ENCODE data around the gene SCO2. TPM values are rescaled to one million over a fixed set of nuclear protein-coding genes. Genes with fewer than 3 reads are reported as not detected.

SCO2 gene
- total and polyA plus RNA-seq, 9 of the 15 experiments (the other 6 are each of a cell fraction or from before 2014, with no cell fraction given): 0.34 to 4.0 (median 1.1) TPM; not detected in 3

GRCh38 chr22:50475652-50476002, 49.8 kb downstream of the SCO2 start:
- Histone ChIP-seq H2AFZ (ENCODE audit: low read depth, low read length) (peak overlapping the region; percentile 85; the same call in 1 of the 2 replicates), H3K79me2 (ENCODE audit: control insufficient read depth, insufficient read depth, low read length) (peaks cover 36% of the 10 kb centered on the region), H3K36me3 (ENCODE audit: control insufficient read depth, insufficient read depth, low read length) (0 out of 3 replicates have a peak, but pooled peaks cover 2% of the 10 kb centered on the region), H3K27me3 (ENCODE audit: control insufficient read depth in 2 of 2, insufficient read depth in 2 of 2, low read length in 2 of 2) (no peaks in the 10 kb centered on the region), H3K9me1 (ENCODE audit: control insufficient read depth, insufficient read depth, low read length) (peaks cover 4% of the 10 kb centered on the region), H3K4me2 (ENCODE audit: insufficient read depth, low read length) (peak overlapping the region; percentile 68), H3K27ac (ENCODE audit: extremely low read depth, low read depth, low read length) (no peak overlapping the region), H3K4me1 (replicated peaks in 1 of 2; ENCODE audit: control insufficient read depth in 2 of 2, insufficient read depth in 2 of 2, low read length in 2 of 2) (peaks cover 16 to 48% of the 10 kb centered on the region in 2 experiments; a peak in 4 of 5 replicates), H3K9me3 (replicated peaks; ENCODE audit: control insufficient read depth, insufficient read depth, low read depth, low read length) (no peaks in the 10 kb centered on the region), H3K9ac (ENCODE audit: insufficient read depth in 1 of 2, low read depth in 2 of 2, low read length in 2 of 2) (peak overlapping the region in 1 of 2 experiments; percentile 92; a peak in 2 of 4 replicates), H3K4me3 (no peak overlapping the region), H4K20me1 (replicated peaks; ENCODE audit: control insufficient read depth, insufficient read depth, low read length) (peaks cover 27% of the 10 kb centered on the region)
- TF ChIP-seq RBM15 (IDR thresholded peaks at IDR 0.05; ENCODE audit: insufficient read depth, low read length) (no peak), PBX2 (CRISPR knock-in tag; IDR thresholded peaks at IDR 0.05; ENCODE audit: low read depth) (no peak), PBX2 (tag; conservative IDR thresholded peaks at IDR 0.05; ENCODE audit: low read depth) (no peak), TBP (optimal IDR thresholded peaks at IDR 0.05; ENCODE audit: low read depth, low read length) (no peak), POLR2H (tag; IDR thresholded peaks at IDR 0.05; ENCODE audit: low read depth) (no peak), CXXC5 (CRISPR knock-in tag; IDR thresholded peaks at IDR 0.05) (no peak), PREB (CRISPR knock-in tag; IDR thresholded peaks at IDR 0.05) (no peak), SRSF1 (IDR thresholded peaks at IDR 0.05; ENCODE audit: low read depth, low read length) (no peak), CREB3 (tag; conservative IDR thresholded peaks at IDR 0.05; ENCODE audit: low read depth) (no peak), ZNF197 (CRISPR knock-in tag; IDR thresholded peaks at IDR 0.05; ENCODE audit: low read depth) (no peak), FOXP1 (CRISPR knock-in tag; IDR thresholded peaks at IDR 0.05) (no peak), SMARCA4 (IDR thresholded peaks at IDR 0.05) (no peak), ZNF583 (CRISPR knock-in tag; IDR thresholded peaks at IDR 0.05) (no peak), RHOXF2B (CRISPR knock-in tag; conservative IDR thresholded peaks at IDR 0.05) (no peak), BHLHE40 (IDR thresholded peaks at IDR 0.05; ENCODE audit: low read length) (no peak), NCOA2 (IDR thresholded peaks at IDR 0.05; ENCODE audit: partially characterized antibody in 2 of 2) (no peak), PTBP1 (IDR thresholded peaks at IDR 0.05; ENCODE audit: low read depth, low read length) (no peak), RFX7 (CRISPR knock-in tag; IDR thresholded peaks at IDR 0.05) (no peak), DPF2 (IDR thresholded peaks at IDR 0.05) (no peak)
- no peak for DNase-seq (ENCODE audit: extremely low read depth in 1 of 4, low spot score in 3 of 4)
- BruUV-seq (replicated peaks): no TSS peak
- no peak for ATAC-seq
- 90% methylated on average over 6 of the region's 6 CpGs for WGBS (ENCODE audit: insufficient coverage, low coverage, missing lambda C conversion rate)
- intact Hi-C loops (cut with micrococcal nuclease): no loop called here
- POLR2A ChIA-PET: interaction anchor here (0.6 kb wide), 1 partner anchor 26 kb away, joined by 3 read pairs; no protein-coding TSS in a partner anchor
- in situ Hi-C loops (cut with MboI): no loop called here
- CTCF ChIA-PET (ENCODE audit: low intra/inter-chr PET ratio): no interaction called here
- FAIRE-seq: no peak
